ENCODE results near the gene GDPD3. TPM values are rescaled to one million over a fixed set of nuclear protein-coding genes. Genes with fewer than 3 reads are reported as not detected.
A peak's percentile ranks its signal among the peaks of the same experiment; 100 is the strongest.

GDPD3 gene
- total RNA-seq, 6 donors from 2014 or later = 1.1 to 17.8 (median 5.4) TPM

DNA sequence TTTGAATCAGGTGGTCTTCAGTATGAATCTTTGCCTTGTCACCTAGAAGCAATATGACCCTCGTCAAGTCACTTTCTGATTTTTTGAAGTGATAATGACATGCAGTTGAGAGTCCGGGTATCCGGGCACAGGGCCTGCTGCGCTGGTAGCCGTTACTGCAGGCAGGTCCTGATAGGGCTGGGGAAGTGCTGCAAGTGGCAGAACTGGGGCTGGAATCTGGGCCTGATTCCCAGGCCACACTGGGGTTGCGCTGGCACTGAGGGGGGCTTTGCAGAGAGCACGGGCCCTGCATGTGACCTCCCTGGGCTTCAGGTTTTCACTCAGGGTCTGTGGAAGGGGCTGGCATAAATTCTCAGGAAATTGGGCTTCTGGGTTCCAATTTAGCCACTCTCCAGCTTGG is 34.6 kb downstream of the GDPD3 start:
- no peak for TF ChIP-seq POLR2A (IDR thresholded peaks at IDR 0.05)
- TF ChIP-seq, protein P1, sequence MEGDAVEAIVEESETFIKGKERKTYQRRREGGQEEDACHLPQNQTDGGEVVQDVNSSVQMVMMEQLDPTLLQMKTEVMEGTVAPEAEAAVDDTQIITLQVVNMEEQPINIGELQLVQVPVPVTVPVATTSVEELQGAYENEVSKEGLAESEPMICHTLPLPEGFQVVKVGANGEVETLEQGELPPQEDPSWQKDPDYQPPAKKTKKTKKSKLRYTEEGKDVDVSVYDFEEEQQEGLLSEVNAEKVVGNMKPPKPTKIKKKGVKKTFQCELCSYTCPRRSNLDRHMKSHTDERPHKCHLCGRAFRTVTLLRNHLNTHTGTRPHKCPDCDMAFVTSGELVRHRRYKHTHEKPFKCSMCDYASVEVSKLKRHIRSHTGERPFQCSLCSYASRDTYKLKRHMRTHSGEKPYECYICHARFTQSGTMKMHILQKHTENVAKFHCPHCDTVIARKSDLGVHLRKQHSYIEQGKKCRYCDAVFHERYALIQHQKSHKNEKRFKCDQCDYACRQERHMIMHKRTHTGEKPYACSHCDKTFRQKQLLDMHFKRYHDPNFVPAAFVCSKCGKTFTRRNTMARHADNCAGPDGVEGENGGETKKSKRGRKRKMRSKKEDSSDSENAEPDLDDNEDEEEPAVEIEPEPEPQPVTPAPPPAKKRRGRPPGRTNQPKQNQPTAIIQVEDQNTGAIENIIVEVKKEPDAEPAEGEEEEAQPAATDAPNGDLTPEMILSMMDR (IDR thresholded peaks at IDR 0.05) = no peak
- TF ChIP-seq POLR2AphosphoS5 (IDR thresholded peaks at IDR 0.05) = no peak
- no peak for TF ChIP-seq EP300 (IDR thresholded peaks at IDR 0.05)
- Histone ChIP-seq H3K27me3 (no peaks in the 10 kb centered on the region), H3K9me3 (no peaks in the 10 kb centered on the region), H3K36me3 (peaks cover 16 to 63% (median 54%) of the 10 kb centered on the region in 4 donors), H3K27ac (no peak overlapping the region), H3K4me1 (peaks cover 20 to 38% (median 28%) of the 10 kb centered on the region in 4 donors), H3K4me3 (no peak overlapping the region)
- 88 to 91% methylated on average over 2 to 7 of the region's 7 CpGs for WGBS, 2 donors
- no peak for DNase-seq
- ATAC-seq (ENCODE audit: low FRiP score in 2 of 2) = no peak

DNA sequence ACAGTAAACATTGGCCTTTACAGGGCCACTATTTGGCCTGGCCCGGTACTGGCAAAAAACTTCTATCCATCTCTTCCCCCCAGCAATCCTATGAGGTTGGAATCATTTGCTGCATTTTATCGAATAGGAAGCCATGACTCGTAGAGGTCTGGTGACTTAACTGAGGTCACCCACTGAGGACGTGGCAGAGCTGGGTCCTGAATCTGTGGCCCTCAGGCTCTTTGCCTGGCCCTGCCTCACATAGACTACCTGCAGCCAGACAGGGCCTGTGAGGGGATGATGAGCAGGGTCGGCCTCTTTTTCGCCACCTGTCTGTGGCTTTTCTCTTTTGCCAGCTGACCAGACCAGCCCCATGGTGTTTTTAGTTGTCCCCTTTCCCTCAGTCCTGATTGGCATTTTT is 35.7 kb downstream of the GDPD3 start:
- peak overlapping the region in 1 of 4 donors; percentile 100 for H3K4me3 ChIP-seq
- no peak for DNase-seq

DNA sequence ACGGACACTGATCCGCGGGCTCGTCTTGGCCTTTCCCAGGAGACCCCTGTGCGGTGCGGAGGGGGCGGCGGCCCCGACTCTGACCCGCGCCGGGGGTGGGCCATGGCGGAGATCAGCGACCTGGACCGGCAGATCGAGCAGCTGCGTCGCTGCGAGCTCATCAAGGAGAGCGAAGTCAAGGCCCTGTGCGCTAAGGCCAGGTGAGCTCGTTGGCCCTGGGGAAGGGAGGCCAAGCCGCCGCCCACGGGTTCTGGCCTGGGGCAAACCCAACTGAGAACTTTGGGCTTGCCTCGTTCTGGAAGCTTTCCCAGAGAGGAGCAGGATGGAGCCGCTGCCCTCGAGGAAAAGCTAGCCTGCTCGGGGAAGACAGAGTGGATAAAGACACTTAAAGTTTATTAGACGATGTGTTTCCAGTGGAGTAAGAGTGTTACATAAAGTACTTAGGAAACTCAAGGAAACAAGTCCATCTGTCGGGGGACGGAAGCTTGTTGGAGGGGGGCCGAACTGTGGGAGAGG is 37.0 kb downstream of the GDPD3 start:
- Histone ChIP-seq H3K36me3 (peaks cover 7 to 62% (median 44%) of the 10 kb centered on the region in 4 donors), H3K4me3 (peak overlapping the region; percentile 81 to 100 (median 98)), H3K27ac (peak overlapping the region; percentile 93 to 98 (median 96)), H3K9me3 (no peaks in the 10 kb centered on the region), H3K27me3 (no peaks in the 10 kb centered on the region), H3K4me1 (peaks cover 20 to 38% (median 28%) of the 10 kb centered on the region in 4 donors)
- DNase-seq (no peak), ATAC-seq (ENCODE audit: low FRiP score in 2 of 2) (peak; percentile 7 to 45)
- TF ChIP-seq POLR2A (IDR thresholded peaks at IDR 0.05) (no peak), POLR2AphosphoS5 (IDR thresholded peaks at IDR 0.05) (no peak), EP300 (IDR thresholded peaks at IDR 0.05) (no peak)
- TF ChIP-seq, protein P1 (IDR thresholded peaks at IDR 0.05) = no peak
- 2 to 3% methylated on average over 11 to 27 of the region's 33 CpGs for WGBS, 2 donors

More for the DNA sequence above, 35.7 kb downstream of the GDPD3 start:
- no peak for ATAC-seq (ENCODE audit: low FRiP score in 2 of 2)
- 75 to 78% methylated on average over 6 of the region's 6 CpGs for whole genome bisulfite sequencing, 2 donors
- no peaks in the 10 kb centered on the region for H3K27me3 ChIP-seq
- peak overlapping the region in 1 of 4 donors; percentile 94 for H3K27ac ChIP-seq
- no peaks in the 10 kb centered on the region for H3K9me3 ChIP-seq
- peaks cover 20 to 38% (median 28%) of the 10 kb centered on the region in 4 donors for H3K4me1 ChIP-seq
- TF ChIP-seq POLR2AphosphoS5 (IDR thresholded peaks at IDR 0.05) (no peak), POLR2A (IDR thresholded peaks at IDR 0.05) (no peak), EP300 (IDR thresholded peaks at IDR 0.05) (no peak)
- TF ChIP-seq, protein P1 (IDR thresholded peaks at IDR 0.05) = no peak
- peaks cover 11 to 63% (median 44%) of the 10 kb centered on the region in 4 donors for H3K36me3 ChIP-seq

DNA sequence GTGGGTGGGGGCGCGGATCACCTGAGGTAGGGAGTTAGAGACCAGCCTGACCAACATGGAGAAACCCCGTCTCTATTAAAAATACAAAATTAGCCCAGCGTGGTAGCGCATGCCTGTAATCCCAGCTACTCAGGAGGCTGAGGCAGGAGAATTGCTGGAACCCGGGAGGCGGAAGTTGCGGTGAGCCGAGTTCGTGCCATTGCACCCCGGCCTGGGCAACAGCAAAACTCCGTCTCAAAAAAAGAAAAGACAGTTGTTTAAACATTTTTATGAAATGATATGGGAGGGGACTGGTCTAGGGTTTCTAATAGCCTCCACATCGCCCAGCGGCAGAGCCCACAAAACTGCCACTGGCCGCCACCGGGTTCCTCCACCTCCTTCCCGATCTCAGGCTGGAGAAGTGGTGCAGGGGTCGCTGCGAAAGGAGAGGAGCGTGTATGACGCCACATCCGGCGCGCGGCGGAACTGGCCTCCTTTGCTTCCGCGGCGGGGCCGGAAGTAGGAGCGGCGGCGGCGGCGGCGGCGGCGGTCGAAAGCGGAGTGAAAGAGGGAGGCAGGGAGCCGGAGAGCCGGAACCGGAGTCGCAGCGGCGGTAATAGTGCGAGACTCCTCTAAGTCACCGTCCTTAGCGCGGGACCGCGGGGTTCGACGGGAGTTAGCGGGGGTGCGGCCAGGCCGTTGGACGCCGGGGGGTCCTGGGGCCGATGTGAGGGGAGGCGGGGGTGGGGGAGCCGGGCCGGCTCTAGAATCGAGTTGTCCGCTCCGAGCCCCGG is 37.6 kb downstream of the GDPD3 start, which contains the start of gene PPP4C:
TSS of gene PPP4C (plus strand) at position 492 of the 773 bp plus-strand sequence. CDS start 384 bp downstream, outside the sequence.
- peaks cover 20 to 39% (median 28%) of the 10 kb centered on the region in 4 donors for H3K4me1 ChIP-seq
- DNase-seq (peak; percentile 93 to 99), ATAC-seq (ENCODE audit: low FRiP score in 2 of 2) (peak; percentile 92 to 97)
- H3K27me3 ChIP-seq = no peaks in the 10 kb centered on the region
- peak within 1 kb of the TSS; percentile 81 to 100 (median 98) for H3K4me3 ChIP-seq
- peaks cover 8 to 62% (median 44%) of the 10 kb centered on the region in 4 donors for H3K36me3 ChIP-seq
- TF ChIP-seq EP300 (IDR thresholded peaks at IDR 0.05) (peak in 1 of 4 donors; percentile 28), POLR2AphosphoS5 (IDR thresholded peaks at IDR 0.05) (peak; percentile 95 to 97), POLR2A (IDR thresholded peaks at IDR 0.05) (peak in 3 of 4 donors; percentile 63 to 90 (median 80))
- TF ChIP-seq, protein P1 (IDR thresholded peaks at IDR 0.05) = peak in 2 of 6 experiments; percentile 21 to 24
- no peaks in the 10 kb centered on the region for H3K9me3 ChIP-seq
- WGBS, 2 donors = 1 to 3% methylated on average over 48 to 54 of the region's 67 CpGs
- H3K27ac ChIP-seq = peak within 1 kb of the TSS; percentile 93 to 98 (median 96)
